ENCODE results near the gene CHAF1B. TPM values are rescaled to one million over a fixed set of nuclear protein-coding genes. Genes with fewer than 3 reads are reported as not detected.
A peak's percentile ranks its signal among the peaks of the same experiment; 100 is the strongest.

CHAF1B gene
- total and polyA plus RNA-seq, 2 donors = 1.8 to 6.1 TPM

DNA sequence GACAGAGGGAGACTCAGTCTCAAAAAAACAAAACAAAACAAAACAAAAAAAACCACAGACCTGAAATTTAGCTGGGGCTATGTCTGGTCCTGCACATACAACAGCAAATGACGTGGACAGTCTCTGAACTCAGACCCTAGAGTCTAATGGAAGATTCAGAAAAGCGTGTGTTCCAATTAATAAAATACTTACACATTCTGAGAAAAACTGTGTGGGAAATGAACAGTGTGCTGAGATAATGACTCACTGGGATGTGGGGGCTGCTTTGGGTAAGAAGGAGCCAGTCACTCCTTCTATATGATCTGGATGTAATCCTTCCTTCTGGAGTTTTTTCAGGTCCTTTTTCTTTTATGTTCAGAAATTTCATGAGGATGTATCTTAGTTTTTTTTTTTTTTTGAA, 65.3 kb downstream of the CHAF1B start:
- Histone ChIP-seq H3K9me3 (ENCODE audit: control insufficient read depth in 2 of 2, insufficient read depth in 1 of 2, low read length in 1 of 2) (no peaks in the 10 kb centered on the region), H3K27ac (ENCODE audit: low read depth in 1 of 2, low read length in 1 of 2) (no peak overlapping the region)
- 95% methylated on average over 2 of the region's 2 CpGs for WGBS

DNA sequence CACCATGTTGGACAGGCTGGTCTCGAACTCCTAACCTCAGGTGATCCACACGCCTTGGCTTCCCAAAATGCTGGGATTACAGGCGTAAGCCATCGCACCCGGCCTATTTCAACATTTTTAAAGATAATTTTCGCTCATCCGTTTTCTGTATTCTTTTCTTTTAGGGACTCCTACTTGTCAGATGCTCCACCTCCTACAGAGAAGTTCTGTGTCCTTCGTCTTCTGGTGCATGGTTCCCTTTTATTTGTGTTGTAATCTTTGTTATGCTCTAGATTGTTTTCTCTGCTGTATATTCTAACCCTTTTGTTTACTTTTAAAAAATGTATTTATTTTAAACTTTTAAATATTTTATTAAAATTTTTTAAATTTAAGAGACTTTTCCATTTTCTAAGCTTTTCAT, 66.3 kb downstream of the CHAF1B start:
- Histone ChIP-seq H3K9me3 (ENCODE audit: control insufficient read depth in 2 of 2, insufficient read depth in 1 of 2, low read length in 1 of 2) (no peaks in the 10 kb centered on the region), H3K4me1 (ENCODE audit: control insufficient read depth in 2 of 2, insufficient read depth in 2 of 2, low read length in 2 of 2) (no peaks in the 10 kb centered on the region), H3K4me3 (ENCODE audit: low read length in 2 of 2) (no peak overlapping the region), H3K27me3 (ENCODE audit: control insufficient read depth in 2 of 2, insufficient read depth in 1 of 2, low read length in 1 of 2) (no peaks in the 10 kb centered on the region), H3K36me3 (ENCODE audit: control insufficient read depth in 2 of 2, insufficient read depth in 2 of 2, low read length in 1 of 2) (no peaks in the 10 kb centered on the region), H3K27ac (ENCODE audit: low read depth in 1 of 2, low read length in 1 of 2) (no peak overlapping the region)
- DNase-seq (ENCODE audit: low read depth in 6 of 9, low spot score in 9 of 9) = no peak
- WGBS = 96% methylated on average over 8 of the region's 8 CpGs

More for the DNA sequence above, 65.3 kb downstream of the CHAF1B start:
- Histone ChIP-seq H3K27me3 (ENCODE audit: control insufficient read depth in 2 of 2, insufficient read depth in 1 of 2, low read length in 1 of 2) (no peaks in the 10 kb centered on the region), H3K4me1 (ENCODE audit: control insufficient read depth in 2 of 2, insufficient read depth in 2 of 2, low read length in 2 of 2) (no peaks in the 10 kb centered on the region), H3K4me3 (ENCODE audit: low read length in 2 of 2) (no peak overlapping the region), H3K36me3 (ENCODE audit: control insufficient read depth in 2 of 2, insufficient read depth in 2 of 2, low read length in 1 of 2) (no peaks in the 10 kb centered on the region)
- no peak for DNase-seq (ENCODE audit: low read depth in 6 of 9, low spot score in 9 of 9)

DNA sequence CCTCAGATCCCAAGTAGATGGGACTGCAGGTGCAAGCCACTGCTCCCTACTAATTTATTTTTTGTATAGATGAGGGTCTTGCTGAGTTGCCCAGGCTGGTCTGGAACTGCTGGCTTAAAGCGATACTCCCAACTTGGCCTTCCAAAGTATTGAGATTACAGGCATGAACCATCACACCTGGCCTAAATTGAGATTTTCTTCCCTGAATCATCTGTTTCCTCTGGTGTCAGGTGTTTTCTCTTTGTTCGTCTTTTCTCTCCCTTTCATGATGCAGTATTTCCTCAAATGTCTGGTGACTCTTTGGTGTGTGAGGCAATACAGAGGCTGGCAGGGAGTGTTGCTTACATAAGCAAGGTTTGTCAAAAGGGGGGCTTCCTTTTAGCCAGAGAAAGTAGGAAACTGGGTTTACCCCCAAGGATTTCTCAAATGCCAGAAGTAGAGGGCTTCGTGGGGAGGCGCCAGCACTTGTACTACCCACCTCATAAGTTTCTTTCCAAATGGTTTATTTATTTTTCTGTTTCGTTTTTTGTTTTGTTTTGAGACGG, 67.2 kb downstream of the CHAF1B start:
- H3K27me3 ChIP-seq (ENCODE audit: control insufficient read depth in 2 of 2, insufficient read depth in 1 of 2, low read length in 1 of 2) = no peaks in the 10 kb centered on the region
- no peaks in the 10 kb centered on the region for H3K4me1 ChIP-seq (ENCODE audit: control insufficient read depth in 2 of 2, insufficient read depth in 2 of 2, low read length in 2 of 2)
- no peaks in the 10 kb centered on the region for H3K9me3 ChIP-seq (ENCODE audit: control insufficient read depth in 2 of 2, insufficient read depth in 1 of 2, low read length in 1 of 2)
- no peak overlapping the region for H3K27ac ChIP-seq (ENCODE audit: low read depth in 1 of 2, low read length in 1 of 2)
- 73% methylated on average over 6 of the region's 6 CpGs for WGBS
- no peak overlapping the region for H3K4me3 ChIP-seq (ENCODE audit: low read length in 2 of 2)
- DNase-seq (ENCODE audit: low read depth in 6 of 9, low spot score in 9 of 9) = peak in 1 of 9 donors; percentile 19
- no peaks in the 10 kb centered on the region for H3K36me3 ChIP-seq (ENCODE audit: control insufficient read depth in 2 of 2, insufficient read depth in 2 of 2, low read length in 1 of 2)

DNA sequence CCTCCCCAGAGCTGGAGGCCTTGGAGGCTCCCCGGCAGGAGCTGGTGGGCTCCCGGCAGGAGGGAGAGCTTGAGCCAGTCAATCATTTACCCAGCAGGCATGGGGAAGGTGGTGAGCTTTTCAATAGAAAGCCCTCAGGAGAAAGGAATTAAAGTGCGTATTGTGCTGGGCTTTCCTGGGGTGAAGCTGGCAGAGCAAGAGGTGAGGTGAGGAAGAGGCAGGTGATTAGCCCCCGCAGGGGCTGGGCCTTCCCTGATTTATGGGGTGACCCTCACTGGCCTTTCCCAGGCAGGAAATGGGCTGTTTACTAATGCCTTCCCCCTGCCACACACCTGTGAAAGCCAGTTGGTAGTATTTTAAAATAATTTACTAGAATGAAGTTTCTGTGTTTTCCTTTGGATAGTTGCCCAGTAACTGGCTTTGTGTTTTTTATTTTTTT, 68.9 kb downstream of the CHAF1B start:
- Histone ChIP-seq H3K36me3 (ENCODE audit: control insufficient read depth in 2 of 2, insufficient read depth in 2 of 2, low read length in 1 of 2) (no peaks in the 10 kb centered on the region), H3K4me3 (ENCODE audit: low read length in 2 of 2) (no peak overlapping the region), H3K27me3 (ENCODE audit: control insufficient read depth in 2 of 2, insufficient read depth in 1 of 2, low read length in 1 of 2) (no peaks in the 10 kb centered on the region), H3K9me3 (ENCODE audit: control insufficient read depth in 2 of 2, insufficient read depth in 1 of 2, low read length in 1 of 2) (no peaks in the 10 kb centered on the region), H3K27ac (ENCODE audit: low read depth in 1 of 2, low read length in 1 of 2) (no peak overlapping the region), H3K4me1 (ENCODE audit: control insufficient read depth in 2 of 2, insufficient read depth in 2 of 2, low read length in 2 of 2) (no peaks in the 10 kb centered on the region)
- 56% methylated on average over 4 of the region's 4 CpGs for WGBS
- no peak for DNase-seq (ENCODE audit: low read depth in 6 of 9, low spot score in 9 of 9)

DNA sequence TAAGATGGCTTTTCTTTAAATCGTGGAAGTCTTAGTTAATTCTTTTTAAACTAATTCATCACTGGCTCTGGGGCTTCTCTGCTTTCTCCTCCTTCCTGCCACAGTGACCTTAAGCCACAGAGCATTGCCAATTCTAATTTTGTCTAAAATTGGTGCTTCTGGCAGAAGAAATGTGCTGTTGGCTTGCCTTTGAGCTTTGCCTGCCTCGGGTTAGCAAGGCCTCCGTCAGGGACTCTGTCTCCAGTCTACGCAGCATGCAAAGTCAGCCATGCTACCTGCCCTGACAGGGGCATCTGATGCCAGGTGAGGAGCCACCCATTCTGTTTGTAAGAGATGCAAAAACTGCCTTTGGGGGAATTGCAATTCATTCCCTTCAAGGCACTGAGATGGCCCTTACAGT, 69.5 kb downstream of the CHAF1B start:
- no peak for DNase-seq (ENCODE audit: low read depth in 6 of 9, low spot score in 9 of 9)
- H3K27ac ChIP-seq (ENCODE audit: low read depth in 1 of 2, low read length in 1 of 2) = no peak overlapping the region
- H3K36me3 ChIP-seq (ENCODE audit: control insufficient read depth in 2 of 2, insufficient read depth in 2 of 2, low read length in 1 of 2) = no peaks in the 10 kb centered on the region
- no peaks in the 10 kb centered on the region for H3K4me1 ChIP-seq (ENCODE audit: control insufficient read depth in 2 of 2, insufficient read depth in 2 of 2, low read length in 2 of 2)
- H3K4me3 ChIP-seq (ENCODE audit: low read length in 2 of 2) = no peak overlapping the region
- no peaks in the 10 kb centered on the region for H3K9me3 ChIP-seq (ENCODE audit: control insufficient read depth in 2 of 2, insufficient read depth in 1 of 2, low read length in 1 of 2)
- WGBS = 70% methylated on average over 4 of the region's 4 CpGs
- no peaks in the 10 kb centered on the region for H3K27me3 ChIP-seq (ENCODE audit: control insufficient read depth in 2 of 2, insufficient read depth in 1 of 2, low read length in 1 of 2)

DNA sequence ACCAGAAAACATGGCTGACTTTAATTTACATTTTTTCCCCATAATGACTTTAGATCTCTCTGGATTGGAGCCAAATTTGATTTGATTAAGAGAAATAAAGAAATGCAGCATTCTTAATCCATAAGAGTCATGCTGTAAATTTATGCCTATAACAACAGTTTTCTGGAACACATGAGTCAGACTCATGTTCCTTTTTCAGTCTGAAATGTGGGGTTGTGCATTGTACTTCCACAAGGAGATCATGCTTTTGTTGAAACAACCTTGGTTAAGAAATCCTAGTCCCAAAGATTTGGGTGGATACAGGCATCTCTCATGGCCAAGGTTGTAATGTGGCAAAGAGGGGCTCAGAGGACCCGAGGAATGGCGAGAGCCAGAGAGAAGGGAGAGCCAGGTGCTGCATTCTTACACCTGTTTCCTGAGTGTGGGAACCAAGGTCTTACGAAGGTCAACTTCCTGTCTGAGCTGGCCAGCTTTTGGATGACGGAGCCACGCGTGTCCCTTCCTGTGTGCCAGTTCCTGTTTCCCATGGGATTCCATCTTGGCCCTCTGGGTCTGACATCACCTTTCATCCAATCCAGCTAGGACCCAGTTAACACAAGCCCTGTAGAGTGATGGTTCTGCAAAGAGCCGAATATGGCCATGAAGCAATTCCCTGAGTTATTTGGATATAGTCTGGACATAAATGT, 71.7 kb downstream of the CHAF1B start:
- Histone ChIP-seq H3K4me3 (ENCODE audit: low read length in 2 of 2) (no peak overlapping the region), H3K27me3 (ENCODE audit: control insufficient read depth in 2 of 2, insufficient read depth in 1 of 2, low read length in 1 of 2) (no peaks in the 10 kb centered on the region), H3K36me3 (ENCODE audit: control insufficient read depth in 2 of 2, insufficient read depth in 2 of 2, low read length in 1 of 2) (no peaks in the 10 kb centered on the region), H3K27ac (ENCODE audit: low read depth in 1 of 2, low read length in 1 of 2) (no peak overlapping the region), H3K4me1 (ENCODE audit: control insufficient read depth in 2 of 2, insufficient read depth in 2 of 2, low read length in 2 of 2) (no peaks in the 10 kb centered on the region), H3K9me3 (ENCODE audit: control insufficient read depth in 2 of 2, insufficient read depth in 1 of 2, low read length in 1 of 2) (no peaks in the 10 kb centered on the region)
- 48% methylated on average over 7 of the region's 7 CpGs for WGBS
- no peak for DNase-seq (ENCODE audit: low read depth in 6 of 9, low spot score in 9 of 9)

DNA sequence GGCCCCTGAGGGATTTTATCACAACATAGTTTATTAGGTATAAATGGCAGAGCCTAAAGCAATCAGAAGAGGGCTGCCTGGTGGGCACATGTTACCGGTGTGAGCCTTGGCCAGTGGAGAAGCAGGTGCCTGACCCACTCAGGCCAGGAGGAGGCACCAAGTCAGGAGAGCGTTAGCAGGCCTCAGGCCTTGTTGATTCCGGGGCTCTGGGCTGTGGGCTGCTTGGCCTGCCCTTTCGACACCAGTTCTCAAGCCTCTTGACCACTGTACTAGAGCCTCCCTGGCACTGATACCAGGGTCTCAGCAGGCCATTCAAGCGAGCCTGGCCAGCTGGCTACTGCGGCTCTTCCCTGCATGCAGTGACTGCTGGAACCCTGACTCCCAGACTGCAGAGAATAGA, 73.9 kb downstream of the CHAF1B start:
- H3K36me3 ChIP-seq (ENCODE audit: control insufficient read depth in 2 of 2, insufficient read depth in 2 of 2, low read length in 1 of 2) = no peaks in the 10 kb centered on the region
- H3K4me3 ChIP-seq (ENCODE audit: low read length in 2 of 2) = no peak overlapping the region
- H3K4me1 ChIP-seq (ENCODE audit: control insufficient read depth in 2 of 2, insufficient read depth in 2 of 2, low read length in 2 of 2) = no peaks in the 10 kb centered on the region
- H3K27me3 ChIP-seq (ENCODE audit: control insufficient read depth in 2 of 2, insufficient read depth in 1 of 2, low read length in 1 of 2) = no peaks in the 10 kb centered on the region
- no peak for DNase-seq (ENCODE audit: low read depth in 6 of 9, low spot score in 9 of 9)
- 97% methylated on average over 6 of the region's 6 CpGs for WGBS
- no peak overlapping the region for H3K27ac ChIP-seq (ENCODE audit: low read depth in 1 of 2, low read length in 1 of 2)
- H3K9me3 ChIP-seq (ENCODE audit: control insufficient read depth in 2 of 2, insufficient read depth in 1 of 2, low read length in 1 of 2) = no peaks in the 10 kb centered on the region

DNA sequence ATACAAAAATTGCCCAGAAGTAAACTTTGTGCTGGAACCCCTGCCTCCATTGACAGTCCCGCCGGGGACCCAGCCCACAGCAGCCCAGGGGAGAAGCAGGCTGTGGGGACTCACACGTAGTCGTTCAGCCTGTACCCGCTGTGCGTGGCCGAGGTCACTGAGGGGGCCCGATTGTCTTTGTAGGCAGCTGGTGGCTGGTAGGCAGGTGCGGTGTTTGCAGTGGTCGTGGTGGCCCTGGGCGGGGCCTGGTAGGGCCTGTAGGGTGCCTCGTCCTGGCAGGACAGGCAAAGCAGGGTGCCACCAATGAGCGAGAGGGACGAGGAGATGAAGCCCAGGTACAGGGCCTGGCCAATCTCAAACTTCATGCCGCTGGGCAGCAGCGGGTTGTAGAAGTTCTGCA, 75.7 kb downstream of the CHAF1B start:
- no peak for DNase-seq (ENCODE audit: low read depth in 6 of 9, low spot score in 9 of 9)
- Histone ChIP-seq H3K27me3 (ENCODE audit: control insufficient read depth in 2 of 2, insufficient read depth in 1 of 2, low read length in 1 of 2) (peaks cover 0 to 4% of the 10 kb centered on the region in 2 donors), H3K36me3 (ENCODE audit: control insufficient read depth in 2 of 2, insufficient read depth in 2 of 2, low read length in 1 of 2) (no peaks in the 10 kb centered on the region), H3K4me1 (ENCODE audit: control insufficient read depth in 2 of 2, insufficient read depth in 2 of 2, low read length in 2 of 2) (no peaks in the 10 kb centered on the region), H3K9me3 (ENCODE audit: control insufficient read depth in 2 of 2, insufficient read depth in 1 of 2, low read length in 1 of 2) (no peaks in the 10 kb centered on the region), H3K4me3 (ENCODE audit: low read length in 2 of 2) (no peak overlapping the region), H3K27ac (ENCODE audit: low read depth in 1 of 2, low read length in 1 of 2) (no peak overlapping the region)
- 95% methylated on average over 16 of the region's 16 CpGs for WGBS

DNA sequence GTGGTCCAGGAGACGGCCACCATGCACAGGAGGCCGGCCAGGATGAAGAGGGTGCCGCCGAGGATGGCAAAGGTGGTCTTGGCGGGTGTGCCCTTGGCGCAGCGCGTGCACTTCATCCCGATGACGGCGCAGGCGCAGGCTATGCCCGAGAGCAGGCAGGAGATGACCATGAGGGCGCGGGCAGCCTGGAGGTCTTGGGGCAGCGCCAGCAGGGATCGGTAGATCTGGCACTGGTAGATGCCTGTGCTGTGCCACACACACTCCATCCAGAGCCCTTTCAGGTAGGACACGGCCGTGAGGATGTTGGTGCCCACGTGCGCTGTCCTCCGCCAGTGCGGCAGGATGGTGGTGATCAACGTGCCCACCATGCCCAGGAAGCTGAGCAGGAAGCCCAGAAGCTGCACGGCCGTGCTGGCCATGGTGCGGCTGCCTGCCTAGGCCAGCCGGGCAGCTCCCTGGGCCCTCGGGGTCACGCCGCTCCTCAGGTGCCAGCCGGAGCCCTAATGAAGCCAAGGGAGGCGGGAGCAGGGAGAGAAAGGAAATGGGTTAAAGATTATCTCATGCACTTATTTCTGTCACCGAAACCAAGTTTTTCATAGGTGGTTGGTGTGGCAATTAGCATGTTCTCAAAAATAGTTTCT, 76.2 kb downstream of the CHAF1B start:
- Histone ChIP-seq H3K27ac (ENCODE audit: low read depth in 1 of 2, low read length in 1 of 2) (no peak overlapping the region), H3K9me3 (ENCODE audit: control insufficient read depth in 2 of 2, insufficient read depth in 1 of 2, low read length in 1 of 2) (no peaks in the 10 kb centered on the region), H3K36me3 (ENCODE audit: control insufficient read depth in 2 of 2, insufficient read depth in 2 of 2, low read length in 1 of 2) (no peaks in the 10 kb centered on the region), H3K4me1 (ENCODE audit: control insufficient read depth in 2 of 2, insufficient read depth in 2 of 2, low read length in 2 of 2) (no peaks in the 10 kb centered on the region), H3K4me3 (ENCODE audit: low read length in 2 of 2) (no peak overlapping the region), H3K27me3 (ENCODE audit: control insufficient read depth in 2 of 2, insufficient read depth in 1 of 2, low read length in 1 of 2) (peaks cover 0 to 4% of the 10 kb centered on the region in 2 donors)
- WGBS = 97% methylated on average over 34 of the region's 34 CpGs
- DNase-seq (ENCODE audit: low read depth in 6 of 9, low spot score in 9 of 9) = no peak
